HG02571 (cell line): Measurements from ENCODE around the gene C1QTNF3.

Experiments used
- ATAC-seq: cut with Tn5 transposase; IDR thresholded peaks from one replicate; pipeline ENCODE4 v1.9.1; 2021; ENCODE audit warnings: mild to moderate bottlenecking, moderate library complexity; ENCODE audit not compliant: unreplicated experiment

C1QTNF3 gene

GRCh38 chr5:34002629-34003328 is 40.2 kb downstream of the C1QTNF3 start:
- ATAC-seq: no peak

GRCh38 chr5:34001241-34001841 is 41.7 kb downstream of the C1QTNF3 start:
- ATAC-seq: no peak

- ATAC-seq: no peak
Measured at GRCh38 chr5:33999978-34000377, 43.0 kb downstream of the C1QTNF3 start.

GRCh38 chr5:33997331-33997983 is 45.6 kb downstream of the C1QTNF3 start:
- peak; percentile 72 for ATAC-seq

- no peak for ATAC-seq
Measured at GRCh38 chr5:33995865-33996264, 47.1 kb downstream of the C1QTNF3 start.

GRCh38 chr5:33994845-33995244 is 48.2 kb downstream of the C1QTNF3 start:
- ATAC-seq: no peak

GRCh38 chr5:33992864-33993263 is 50.1 kb downstream of the C1QTNF3 start:
- ATAC-seq: no peak

- ATAC-seq: no peak
Measured at GRCh38 chr5:33985447-33985846, 57.6 kb downstream of the C1QTNF3 start.

GRCh38 chr5:33984671-33985124 is 58.3 kb downstream of the C1QTNF3 start, which contains the start of gene SLC45A2:
Gene SLC45A2, minus strand, starts transcription at chr5:33984693. Its CDS starts 110 bp downstream, at chr5:33984583.
- ATAC-seq: no peak

- no peak for ATAC-seq
Measured at GRCh38 chr5:33984178-33984577, 58.8 kb downstream of the C1QTNF3 start.

GRCh38 chr5:33981408-33982162 is 61.4 kb downstream of the C1QTNF3 start:
- ATAC-seq: no peak

GRCh38 chr5:33980030-33980429 is 63.0 kb downstream of the C1QTNF3 start:
- no peak for ATAC-seq

GRCh38 chr5:33978306-33978705 is 64.7 kb downstream of the C1QTNF3 start:
- no peak for ATAC-seq

- ATAC-seq: no peak
Measured at GRCh38 chr5:33976307-33976706, 66.7 kb downstream of the C1QTNF3 start.

GRCh38 chr5:33975852-33976251 is 67.2 kb downstream of the C1QTNF3 start:
- no peak for ATAC-seq

- ATAC-seq: no peak
Measured at GRCh38 chr5:33973271-33973670, 69.7 kb downstream of the C1QTNF3 start.

- no peak for ATAC-seq
Measured at GRCh38 chr5:33969572-33970452, 73.2 kb downstream of the C1QTNF3 start.

- ATAC-seq: no peak
Measured at GRCh38 chr5:33968211-33969005, 74.6 kb downstream of the C1QTNF3 start.
